ENCODE measurements around the gene FAM3C.

Gene FAM3C

DNA sequence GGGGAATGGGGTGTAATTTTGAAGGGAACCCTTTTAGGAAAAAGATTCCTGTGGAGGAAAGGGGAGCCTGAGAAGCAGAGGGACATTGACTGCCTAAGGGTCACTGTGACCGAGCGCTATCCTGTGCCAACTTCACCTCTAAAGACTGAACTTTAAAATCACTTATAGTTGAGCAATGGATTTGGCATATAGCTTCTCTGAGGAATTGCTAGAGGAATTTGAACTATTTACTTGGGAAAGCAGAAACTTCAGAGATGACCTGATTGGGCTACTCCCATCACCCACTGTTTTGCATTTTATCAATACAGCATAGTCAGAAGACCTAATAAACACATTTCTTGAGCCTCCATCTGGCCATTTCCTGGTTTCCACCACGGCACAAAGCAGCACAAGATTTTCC is 91.0 kb downstream of the FAM3C start:
- H3K27me3 Mint-ChIP-seq, result peaks cover 28% of the 10 kb centered on the region

DNA sequence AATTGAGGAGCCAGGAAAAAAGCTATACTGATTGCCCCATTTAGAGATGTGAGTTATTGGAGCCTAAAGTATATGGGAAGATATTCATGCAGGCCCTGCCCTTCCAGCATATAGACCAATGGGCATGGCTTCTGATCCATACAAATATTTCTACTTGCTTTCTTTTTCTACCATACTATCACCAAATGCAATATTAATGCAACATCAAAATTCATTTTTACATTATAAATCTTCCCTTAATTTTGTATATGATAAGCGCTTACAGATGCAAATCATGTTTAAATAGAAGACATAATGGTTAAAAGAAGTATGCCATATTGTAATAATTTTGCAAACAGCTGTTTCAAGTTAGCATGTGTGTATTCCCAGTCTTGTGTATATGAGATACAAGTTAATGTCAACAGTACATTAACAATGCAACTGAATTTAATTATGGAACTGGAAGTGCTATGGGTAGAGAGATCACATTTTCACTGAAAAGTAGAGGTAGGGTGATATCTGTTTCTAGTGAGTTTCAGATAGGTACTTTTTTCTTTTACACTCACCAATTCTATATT is 91.9 kb downstream of the FAM3C start:
- Mint-ChIP-seq H3K9me3 (no peaks in the 10 kb centered on the region), H3K27me3 (peaks cover 29% of the 10 kb centered on the region), H3K36me3 (no peaks in the 10 kb centered on the region), H3K4me3 (no peak overlapping the region), H3K4me1 (no peaks in the 10 kb centered on the region), H3K27ac (no peak overlapping the region)

More for the DNA sequence above, 91.0 kb downstream of the FAM3C start:
- H3K4me3 Mint-ChIP-seq, result no peak overlapping the region
- no peaks in the 10 kb centered on the region for H3K9me3 Mint-ChIP-seq
- no peak overlapping the region for H3K27ac Mint-ChIP-seq
- H3K36me3 Mint-ChIP-seq, result no peaks in the 10 kb centered on the region
- no peaks in the 10 kb centered on the region for H3K4me1 Mint-ChIP-seq

DNA sequence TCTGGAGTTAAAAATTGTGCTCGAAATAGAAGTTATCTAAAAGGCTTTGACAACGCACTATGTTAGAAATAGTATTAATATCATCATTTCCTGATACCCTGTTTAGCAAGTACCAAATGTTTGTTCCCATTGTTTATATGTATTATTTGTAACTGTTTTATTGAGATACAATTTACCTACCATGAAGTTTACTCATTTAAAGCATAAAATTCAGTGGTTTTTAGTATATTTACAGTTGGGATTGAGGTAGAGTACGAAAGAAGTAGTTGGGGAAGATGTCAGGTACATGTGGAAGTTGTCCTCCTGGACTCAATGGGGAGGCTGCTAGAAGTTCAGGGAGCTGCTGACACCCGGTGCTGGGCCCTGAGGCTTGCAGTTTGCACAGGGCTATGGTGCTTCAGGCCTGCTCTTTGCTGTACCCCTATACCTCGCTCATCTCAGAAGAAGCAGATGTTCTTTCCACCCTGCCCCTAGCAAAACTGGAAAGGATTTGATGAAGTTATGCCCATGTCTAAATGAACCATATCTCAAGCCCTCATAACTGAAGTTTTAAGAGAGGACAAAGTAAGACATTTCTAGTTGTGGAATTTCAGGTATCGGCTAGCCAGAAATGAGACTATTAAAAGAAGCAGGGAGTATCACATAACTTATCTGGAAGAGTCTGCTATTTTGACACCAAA is 92.5 kb downstream of the FAM3C start:
- no peak overlapping the region for H3K27ac Mint-ChIP-seq
- H3K27me3 Mint-ChIP-seq, result peaks cover 28% of the 10 kb centered on the region
- no peaks in the 10 kb centered on the region for H3K4me1 Mint-ChIP-seq
- H3K36me3 Mint-ChIP-seq, result no peaks in the 10 kb centered on the region
- no peaks in the 10 kb centered on the region for H3K9me3 Mint-ChIP-seq
- H3K4me3 Mint-ChIP-seq, result no peak overlapping the region

DNA sequence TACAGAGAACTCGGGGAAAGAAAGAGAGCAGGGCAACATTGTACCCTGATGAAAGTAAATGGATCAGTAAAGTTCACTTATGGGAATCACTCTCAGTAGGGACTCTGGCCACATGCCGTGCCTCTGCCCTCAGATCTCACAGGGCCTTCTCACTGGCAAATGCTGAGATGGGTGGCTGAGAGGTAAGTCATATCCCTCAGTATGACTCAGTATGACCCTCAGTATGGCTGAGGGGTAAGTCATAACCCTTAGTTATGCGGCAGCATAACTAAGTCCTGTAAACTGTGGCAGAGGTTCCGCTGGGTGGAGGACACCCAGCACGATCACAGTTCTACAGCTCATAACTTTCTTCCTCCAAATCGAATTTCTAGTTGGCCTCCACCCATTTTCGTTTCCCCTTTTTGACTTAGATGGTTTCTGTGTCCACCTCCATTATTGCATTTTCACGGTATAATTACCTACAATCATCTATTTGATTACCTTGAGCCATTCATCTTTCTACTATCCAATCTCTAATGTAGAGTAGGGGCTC is 93.8 kb downstream of the FAM3C start:
- Mint-ChIP-seq H3K36me3 (no peaks in the 10 kb centered on the region), H3K27me3 (peaks cover 29% of the 10 kb centered on the region), H3K4me1 (no peaks in the 10 kb centered on the region), H3K4me3 (no peak overlapping the region), H3K9me3 (no peaks in the 10 kb centered on the region), H3K27ac (no peak overlapping the region)

DNA sequence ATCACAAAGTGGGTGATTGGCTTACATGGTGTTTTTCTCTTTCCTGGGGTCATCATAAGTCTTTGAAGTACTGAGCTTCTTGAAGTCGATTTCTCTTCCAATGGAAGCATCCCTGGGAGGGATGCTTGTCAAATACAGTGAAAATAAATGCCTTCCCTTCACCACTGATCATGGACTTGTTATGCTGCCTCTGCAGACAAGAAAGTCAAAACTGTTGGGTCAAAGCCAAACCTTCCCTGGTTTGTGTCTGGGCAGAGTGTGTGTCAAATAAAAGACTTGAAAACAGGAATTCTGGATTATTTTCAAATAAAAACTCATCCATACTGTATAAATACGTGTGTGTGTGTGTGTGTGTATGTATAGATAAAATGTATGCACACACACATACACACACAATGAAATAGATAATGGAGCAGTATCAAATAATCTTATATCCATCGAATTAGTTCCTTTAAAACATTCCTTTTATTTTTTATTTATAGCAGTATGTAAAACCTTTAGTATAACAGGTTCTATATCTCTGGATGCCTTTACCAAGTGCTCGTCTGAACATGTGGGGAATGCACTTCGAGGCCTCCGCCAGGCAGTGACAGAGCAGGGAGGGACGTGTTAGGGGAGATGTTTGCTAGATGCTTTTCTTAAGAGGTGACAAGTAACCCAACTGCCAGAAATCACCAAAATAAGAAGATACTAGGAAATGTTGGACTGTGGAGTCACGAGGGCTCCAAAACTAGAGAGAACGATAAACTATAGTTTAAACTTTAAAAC is 94.5 kb downstream of the FAM3C start:
- Mint-ChIP-seq H3K27ac (no peak overlapping the region), H3K4me1 (no peaks in the 10 kb centered on the region), H3K36me3 (no peaks in the 10 kb centered on the region), H3K4me3 (no peak overlapping the region), H3K27me3 (peaks cover 26% of the 10 kb centered on the region), H3K9me3 (no peaks in the 10 kb centered on the region)

DNA sequence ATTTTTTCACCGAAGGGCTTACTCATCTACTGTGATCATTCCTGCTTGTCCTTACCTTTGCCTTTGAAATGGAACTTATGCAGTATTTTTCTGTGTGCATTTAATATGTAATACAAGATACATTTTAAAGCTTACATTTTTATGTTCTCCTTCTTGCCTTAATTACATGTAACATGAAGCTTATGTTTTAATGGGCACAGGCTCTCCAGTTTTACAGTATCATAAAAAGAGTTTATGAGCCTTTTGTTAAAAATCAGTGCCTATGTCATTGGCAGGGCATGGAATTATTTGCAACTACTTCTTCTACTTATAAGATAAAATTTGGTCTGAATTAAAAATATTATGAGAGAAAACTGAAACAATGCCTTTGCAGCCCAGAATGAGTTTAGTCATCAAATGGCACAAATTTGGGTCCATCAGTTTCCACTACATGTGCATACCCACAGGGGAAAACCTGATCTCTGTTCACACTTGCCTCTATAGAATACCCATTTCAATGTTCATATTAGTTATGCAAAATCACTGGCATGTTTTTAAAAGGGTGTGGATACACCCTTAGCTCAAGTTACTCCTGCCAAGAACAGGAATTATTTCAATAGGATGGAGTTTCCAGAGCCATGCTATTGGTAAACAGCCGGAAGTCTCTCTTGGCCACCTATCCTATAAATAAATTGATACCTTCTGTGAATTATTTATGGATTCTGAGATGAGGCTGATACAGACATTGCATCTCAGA is 95.3 kb downstream of the FAM3C start:
- no peak overlapping the region for H3K27ac Mint-ChIP-seq
- peaks cover 23% of the 10 kb centered on the region for H3K27me3 Mint-ChIP-seq
- H3K9me3 Mint-ChIP-seq, result no peaks in the 10 kb centered on the region

More for the DNA sequence above, 95.3 kb downstream of the FAM3C start:
- no peak overlapping the region for H3K4me3 Mint-ChIP-seq
- no peaks in the 10 kb centered on the region for H3K4me1 Mint-ChIP-seq
- H3K36me3 Mint-ChIP-seq, result no peaks in the 10 kb centered on the region

Data from activated naive CD4-positive, alpha-beta T cell treated with anti-CD3 and anti-CD28 coated beads, Interleukin-2, amount 50 U/mL, for 24 hours (primary cell).